HepG2 (cell line): Measurements from ENCODE around the gene ANKRD36C. TPM values are rescaled to one million over a fixed set of nuclear protein-coding genes. Genes with fewer than 3 reads are reported as not detected.
A peak's percentile ranks its signal among the peaks of the same experiment; 100 is the strongest.
"Not testable (repeated sequence)": the region's sequence is repeated elsewhere in the genome, so short reads cannot be mapped to it uniquely, and the experiment has no call there.

ENCODE experiments used
- ATAC-seq: fragments of 200-7000 bp; cut with Tn5 transposase; 3 replicates; pipeline ENCODE4 v1.9.1; 2020; ENCODE audit warnings: mild to moderate bottlenecking, moderate library complexity
- BruUV-seq: library from RNA; stranded (reverse); fragments of 400-500 nt; replicated peaks from 2 replicates; lab custom pipeline; 2021; lab: Mats Ljungman, UMichigan
- CTCF ChIA-PET: fragments of 300-600 bp; formaldehyde crosslinking; extraction: SDS; loops from one replicate; lab custom pipeline; 2021; ENCODE audit warnings: low total read pairs, inconsistent platforms, low intra/inter-chr PET ratio; lab: Yijun Ruan, JAX
- POLR2A ChIA-PET: fragments of 350-600 bp; sonication (Branson Sonifier 250); formaldehyde crosslinking; loops from one replicate; lab custom pipeline; 2020; ENCODE audit warnings: antibody characterized with exemption, inconsistent platforms; lab: Yijun Ruan, JAX
- DNase-seq: peaks from one replicate; pipeline ENCODE4 v3.0.0-alpha.2; 2015; ENCODE audit warnings: low spot score
- FAIRE-seq: peaks from 3 replicates; lab custom pipeline; 2011; peaks lifted over from hg19 to GRCh38; lab: Jason Lieb, UNC
- H2AFZ ChIP-seq: one replicate; pipeline ENCODE4 v1.6.1; 2011; ENCODE audit warnings: low read length, inconsistent platforms
- H3K27ac ChIP-seq: fragments of 300-600 bp; 3 replicates; pipeline ENCODE4 v1.8.0; 2011; ENCODE audit warnings: mixed run types, mild to moderate bottlenecking, mixed read lengths, low read length, inconsistent platforms; ENCODE audit not compliant: insufficient read depth; ENCODE audit errors: extremely low read length
- H3K27me3 ChIP-seq, 2 experiments: fragments of 200-600 bp in 1 of 2; 2 replicates in 1 of 2; 3 replicates in 1 of 2; pipeline versions ENCODE4 v1.6.0 to v1.8.0; 2011; ENCODE audit warnings: low read length in 2 of 2, mild to moderate bottlenecking in 2 of 2, moderate library complexity in 2 of 2, inconsistent platforms in 1 of 2; ENCODE audit not compliant: insufficient read depth in 2 of 2, control insufficient read depth in 1 of 2
- H3K36me3 ChIP-seq, 2 experiments: fragments of 200-600 bp in 1 of 2; replicated peaks in 1 of 2; 2 replicates in 1 of 2; 3 replicates in 1 of 2; pipeline versions ENCODE4 v1.5.1 to v1.8.0; 2011; ENCODE audit warnings: low read length in 2 of 2, inconsistent platforms in 1 of 2; ENCODE audit not compliant: insufficient read depth in 2 of 2, control insufficient read depth in 1 of 2
- H3K4me1 ChIP-seq: 2 replicates; pipeline ENCODE4 v1.5.1; 2012; ENCODE audit warnings: low read length, inconsistent platforms; ENCODE audit not compliant: insufficient read depth
- H3K4me2 ChIP-seq: 2 replicates; pipeline ENCODE4 v1.6.0; 2011; ENCODE audit warnings: low read depth, low read length, inconsistent platforms
- H3K4me3 ChIP-seq, 3 experiments: fragments of 200-600 bp in 1 of 3; sonication (generic), shearing (Covaris generic) in 1 of 3; replicated peaks in 1 of 3; 2 replicates each; pipeline ENCODE4 v1.5.1; 2011 to 2016; ENCODE audit warnings: low read length in 3 of 3, inconsistent platforms in 2 of 3, low read depth in 2 of 3, mild to moderate bottlenecking in 2 of 3, control low read depth in 1 of 3, mixed read lengths in 1 of 3; ENCODE audit not compliant: insufficient read depth in 1 of 3
- H3K79me2 ChIP-seq: one replicate; pipeline ENCODE4 v1.6.1; 2011; ENCODE audit warnings: low read length, inconsistent platforms; ENCODE audit not compliant: insufficient read depth
- H3K9ac ChIP-seq: 2 replicates; pipeline ENCODE4 v1.6.0; 2011; ENCODE audit warnings: mild to moderate bottlenecking, low read depth, low read length, inconsistent platforms; ENCODE audit not compliant: insufficient read depth
- H3K9me3 ChIP-seq: 2 replicates; pipeline ENCODE4 v1.5.1; 2012; ENCODE audit warnings: mild to moderate bottlenecking, low read length
- H4K20me1 ChIP-seq: 2 replicates; pipeline ENCODE4 v1.6.0; 2011; ENCODE audit warnings: inconsistent platforms, mild to moderate bottlenecking, low read length, moderate library complexity; ENCODE audit not compliant: insufficient read depth
- AKAP8 ChIP-seq: sonication (generic); formaldehyde crosslinking; IDR thresholded peaks from 2 replicates; pipeline ENCODE4 v1.5.1; 2020; ENCODE audit warnings: mild to moderate bottlenecking, missing genetic modification reagents
- ATF7-NPFF ChIP-seq: sonication (generic); formaldehyde crosslinking; IDR thresholded peaks from 2 replicates; pipeline ENCODE4 v1.8.1; 2023; ENCODE audit warnings: mild to moderate bottlenecking, low read depth, missing genetic modification reagents, moderate library complexity
- CTCF ChIP-seq: sonication (generic); formaldehyde crosslinking; IDR thresholded peaks from 2 replicates; pipeline ENCODE4 v1.5.0; 2020; ENCODE audit warnings: mild to moderate bottlenecking, missing genetic modification reagents, moderate library complexity
- HINFP ChIP-seq: sonication (generic); formaldehyde crosslinking; IDR thresholded peaks from 2 replicates; pipeline ENCODE4 v1.4.0; 2020; ENCODE audit warnings: low read depth, mild to moderate bottlenecking, missing genetic modification reagents
- HOXA9 ChIP-seq: sonication (generic); formaldehyde crosslinking; IDR thresholded peaks from 2 replicates; pipeline ENCODE4 v1.8.1; 2022; ENCODE audit warnings: missing genetic modification reagents, mild to moderate bottlenecking, moderate library complexity, borderline replicate concordance
- POLR2A ChIP-seq, 2 experiments: IDR thresholded peaks; 2 replicates each; pipeline ENCODE4 v1.6.1; 2011; ENCODE audit warnings: low read depth in 2 of 2, low read length in 2 of 2, mild to moderate bottlenecking in 1 of 2, moderate library complexity in 1 of 2; ENCODE audit not compliant: insufficient read depth in 1 of 2
- RBFOX2 ChIP-seq: fragments of 200-400 bp; formaldehyde crosslinking; IDR thresholded peaks from 2 replicates; pipeline ENCODE4 v1.6.1; 2017; ENCODE audit warnings: low read depth, mild to moderate bottlenecking, low read length
- SOX6 ChIP-seq, 2 experiments: fragments of 450-650 bp in 1 of 2; sonication (generic) in 1 of 2; formaldehyde crosslinking in 1 of 2; IDR thresholded peaks; 2 replicates each; pipeline versions ENCODE4 v1.4.0 to v1.6.1; 2017 to 2020; ENCODE audit warnings: antibody characterized with exemption in 1 of 2, mild to moderate bottlenecking in 1 of 2, missing genetic modification reagents in 1 of 2
- SRY ChIP-seq: sonication (generic); formaldehyde crosslinking; IDR thresholded peaks from 2 replicates; pipeline ENCODE4 v1.8.0; 2022; ENCODE audit warnings: mild to moderate bottlenecking, missing genetic modification reagents
- ZNF451 ChIP-seq: sonication (generic); formaldehyde crosslinking; IDR thresholded peaks from 2 replicates; pipeline ENCODE4 v1.5.0; 2020; ENCODE audit warnings: mild to moderate bottlenecking, missing genetic modification reagents
- ZNF558 ChIP-seq: sonication (generic); formaldehyde crosslinking; IDR thresholded peaks from 2 replicates; pipeline ENCODE4 v1.9.0; 2022; ENCODE audit warnings: mild to moderate bottlenecking, missing genetic modification reagents, borderline replicate concordance
- WGBS: methylation state at CpG from one replicate; pipeline ENCODE4 v1.1.6; 2017; ENCODE audit warnings: low lambda C conversion rate; 5-methylcytosine and 5-hydroxymethylcytosine counted together
- in situ Hi-C: cut with HindIII; loops from 2 replicates; pipeline ENCODE4 v1.10.0; 2017; ENCODE audit warnings: low pct_unique_long_range_greater_than_20kb; ENCODE audit not compliant: extremely low pct_ligation_motif_present
- intact Hi-C: fragments of 100-400 bp; cut with micrococcal nuclease; formaldehyde crosslinking; loops from one replicate; pipeline ENCODE4 v1.10.0; 2022; ENCODE audit not compliant: unreplicated experiment
- polyA plus RNA-seq, 8 experiments: library from polyadenylated mRNA; depleted of rRNA in 3 of 8; stranded (reverse) in 7 of 8; unstranded in 1 of 8; fragments of >200 nt; fragmentation: Illumina TruSeq in 4 of 8; extraction: Trizol in 4 of 8; gene quantifications; 2 replicates each; pipeline versions ENCODE4 v1.2.1 to v1.2.3, GENCODE V29; 2011 to 2016; ENCODE audit warnings: low read depth in 4 of 8, missing spikeins in 1 of 8, mixed read lengths in 1 of 8; ENCODE audit not compliant: insufficient read depth in 1 of 8
- total RNA-seq, 5 experiments: library from RNA; depleted of rRNA; stranded (reverse); fragments of >200 nt; fragmentation: Illumina TruSeq; extraction: Trizol; gene quantifications; 2 replicates each; pipeline ENCODE4 v1.2.3, GENCODE V29; 2016; ENCODE audit warnings: low read depth in 1 of 5
- TF ChIP-seq, protein P1 (sequence below): sonication (generic); formaldehyde crosslinking; IDR thresholded peaks from 2 replicates; pipeline ENCODE4 v1.4.0; 2020; ENCODE audit warnings: missing genetic modification reagents

Gene ANKRD36C
- total and polyA plus RNA-seq, 2 of the 13 experiments (the other 11 are each of a cell fraction or from before 2014, with no cell fraction given) = 5.4 to 36.2 TPM

DNA sequence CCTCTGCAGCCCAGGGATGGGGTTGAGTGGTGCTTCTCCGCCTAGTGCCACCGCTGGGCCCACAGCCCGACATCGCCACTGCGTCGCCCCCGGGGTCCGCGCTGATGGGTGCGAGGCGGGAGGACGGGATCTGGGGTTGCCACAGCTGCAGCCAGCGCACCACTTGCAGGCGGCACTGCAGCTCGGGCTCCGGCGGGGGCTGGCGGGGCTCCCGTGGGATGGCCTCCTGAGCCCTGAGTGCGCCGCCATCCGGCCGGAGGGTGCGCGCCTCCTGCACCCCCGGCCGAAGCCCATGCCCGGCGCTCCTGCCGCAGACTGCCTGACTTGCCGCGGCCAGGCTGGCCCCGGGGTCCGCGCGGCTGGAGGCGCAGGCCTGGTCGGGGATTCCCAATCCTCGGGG, 478 bp upstream of the ANKRD36C start (continued):
- TF ChIP-seq HINFP (CRISPR knock-in tag) = 0 out of 2 replicates have a peak, but pooled peaks have one; percentile 26
- TF ChIP-seq AKAP8 (CRISPR knock-in tag) = 0 out of 2 replicates have a peak, but pooled peaks have one; percentile 45
- TF ChIP-seq ATF7-NPFF (CRISPR knock-in tag) = peak; percentile 68; the same call in 1 of the 2 replicates
- peak in 1 of 2 experiments; percentile 34; a peak in 3 of 4 replicates for TF ChIP-seq POLR2A (IDR thresholded peaks at IDR 0.05; ENCODE audit: insufficient read depth in 1 of 2, low read depth in 2 of 2, low read length in 2 of 2)
- peak; percentile 31; the same call in 1 of the 2 replicates for TF ChIP-seq ZNF558 (CRISPR knock-in tag)
- TF ChIP-seq SOX6 (IDR thresholded peaks at IDR 0.05) = not testable (repeated sequence)
- peak; percentile 50; the same call in 1 of the 2 replicates for TF ChIP-seq SOX6 (CRISPR knock-in tag; IDR thresholded peaks at IDR 0.05)
- TF ChIP-seq HOXA9 (CRISPR knock-in tag) = peak; percentile 47; the same call in 1 of the 2 replicates
- 0 out of 2 replicates have a peak, but pooled peaks have one; percentile 69 for TF ChIP-seq SRY
- TF ChIP-seq ZNF451 (CRISPR knock-in tag) = 0 out of 2 replicates have a peak, but pooled peaks have one; percentile 63
- TF ChIP-seq RBFOX2 = peak; percentile 67
- TF ChIP-seq, protein P1, sequence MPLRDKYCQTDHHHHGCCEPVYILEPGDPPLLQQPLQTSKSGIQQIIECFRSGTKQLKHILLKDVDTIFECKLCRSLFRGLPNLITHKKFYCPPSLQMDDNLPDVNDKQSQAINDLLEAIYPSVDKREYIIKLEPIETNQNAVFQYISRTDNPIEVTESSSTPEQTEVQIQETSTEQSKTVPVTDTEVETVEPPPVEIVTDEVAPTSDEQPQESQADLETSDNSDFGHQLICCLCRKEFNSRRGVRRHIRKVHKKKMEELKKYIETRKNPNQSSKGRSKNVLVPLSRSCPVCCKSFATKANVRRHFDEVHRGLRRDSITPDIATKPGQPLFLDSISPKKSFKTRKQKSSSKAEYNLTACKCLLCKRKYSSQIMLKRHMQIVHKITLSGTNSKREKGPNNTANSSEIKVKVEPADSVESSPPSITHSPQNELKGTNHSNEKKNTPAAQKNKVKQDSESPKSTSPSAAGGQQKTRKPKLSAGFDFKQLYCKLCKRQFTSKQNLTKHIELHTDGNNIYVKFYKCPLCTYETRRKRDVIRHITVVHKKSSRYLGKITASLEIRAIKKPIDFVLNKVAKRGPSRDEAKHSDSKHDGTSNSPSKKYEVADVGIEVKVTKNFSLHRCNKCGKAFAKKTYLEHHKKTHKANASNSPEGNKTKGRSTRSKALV = peak; percentile 86
- peak; percentile 42; the same call in 1 of the 2 replicates for TF ChIP-seq CTCF (CRISPR knock-in tag)

DNA sequence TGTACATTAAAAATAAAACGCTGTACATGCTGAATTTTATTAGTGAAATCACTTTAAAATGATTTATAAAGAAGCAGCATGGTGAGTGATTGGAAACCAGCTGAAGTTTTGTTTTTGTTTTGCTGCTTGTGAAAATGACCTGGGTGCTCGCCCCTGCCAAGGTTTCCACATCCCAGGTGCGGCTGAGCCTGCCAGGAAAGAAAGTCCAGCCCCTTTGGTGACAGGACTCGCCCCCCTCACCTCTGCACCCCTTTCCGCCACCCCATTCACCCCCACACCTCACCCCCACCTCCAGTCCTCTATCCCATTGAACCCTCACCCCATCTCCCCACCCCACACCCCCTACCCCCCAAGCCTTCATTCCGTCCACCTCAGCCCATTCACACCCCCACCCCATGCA, 740 bp downstream of the ANKRD36C start:
- in situ Hi-C loops, H3K27ac ChIP-seq, H3K27me3 ChIP-seq, H3K79me2 ChIP-seq, DNase-seq, H3K9me3 ChIP-seq, H3K4me1 ChIP-seq, H3K36me3 ChIP-seq, FAIRE-seq, intact Hi-C loops, ATAC-seq, H2AFZ ChIP-seq, H4K20me1 ChIP-seq, POLR2A ChIA-PET, CTCF ChIA-PET, BruUV-seq, H3K9ac ChIP-seq: not testable (repeated sequence)
- H3K4me2 ChIP-seq = peak overlapping the region; percentile 51
- peak overlapping the region; percentile 12 to 63 (median 50); a peak in 3 of 6 replicates for H3K4me3 ChIP-seq
- 2% methylated on average over 6 of the region's 6 CpGs for WGBS
